ENCODE results near the gene NFE2. TPM values are rescaled to one million over a fixed set of nuclear protein-coding genes. Genes with fewer than 3 reads are reported as not detected.

NFE2 gene
- total RNA-seq (2022; extraction: Qiagen RNA extraction; ENCODE audit: low read depth): not detected in 5 replicates

DNA sequence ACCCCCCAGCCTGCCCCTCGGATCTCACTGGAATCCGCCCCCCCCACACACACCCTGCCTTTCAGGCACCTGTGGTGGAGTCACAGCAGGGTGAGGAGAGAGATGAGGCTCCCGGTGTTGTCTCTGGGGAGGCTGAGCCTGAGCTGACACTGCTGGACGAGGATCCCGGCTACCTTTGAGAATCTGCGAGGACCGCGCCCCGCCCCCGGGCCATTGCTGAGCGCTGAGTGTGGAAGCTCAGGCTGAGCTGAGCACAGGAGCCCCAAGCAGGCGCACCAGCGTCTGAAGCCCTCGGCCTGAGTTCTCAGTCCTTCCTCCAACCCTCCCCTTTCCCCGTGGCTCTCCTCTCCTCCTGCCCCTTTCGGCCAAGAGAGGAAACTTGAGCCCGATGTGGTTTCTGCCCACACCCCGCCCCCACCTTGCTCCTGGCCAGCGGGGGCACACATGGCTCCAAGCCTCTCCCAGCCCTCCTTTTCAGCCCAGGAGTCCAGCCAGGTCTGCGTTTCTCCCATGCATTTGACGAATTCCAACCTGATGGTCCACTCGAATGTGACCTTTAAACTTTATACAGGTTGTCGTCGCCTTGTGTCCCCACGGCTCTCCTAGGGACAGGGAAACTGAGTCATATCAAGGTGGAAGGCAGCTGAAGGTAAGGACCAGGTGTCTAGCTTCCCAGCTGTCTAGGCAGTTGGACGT lies at the start of gene NFE2:
Gene NFE2 (minus strand): TSS at position 284 of the 696 bp plus-strand sequence. CDS start 5,767 bp downstream, outside the sequence.

DNA sequence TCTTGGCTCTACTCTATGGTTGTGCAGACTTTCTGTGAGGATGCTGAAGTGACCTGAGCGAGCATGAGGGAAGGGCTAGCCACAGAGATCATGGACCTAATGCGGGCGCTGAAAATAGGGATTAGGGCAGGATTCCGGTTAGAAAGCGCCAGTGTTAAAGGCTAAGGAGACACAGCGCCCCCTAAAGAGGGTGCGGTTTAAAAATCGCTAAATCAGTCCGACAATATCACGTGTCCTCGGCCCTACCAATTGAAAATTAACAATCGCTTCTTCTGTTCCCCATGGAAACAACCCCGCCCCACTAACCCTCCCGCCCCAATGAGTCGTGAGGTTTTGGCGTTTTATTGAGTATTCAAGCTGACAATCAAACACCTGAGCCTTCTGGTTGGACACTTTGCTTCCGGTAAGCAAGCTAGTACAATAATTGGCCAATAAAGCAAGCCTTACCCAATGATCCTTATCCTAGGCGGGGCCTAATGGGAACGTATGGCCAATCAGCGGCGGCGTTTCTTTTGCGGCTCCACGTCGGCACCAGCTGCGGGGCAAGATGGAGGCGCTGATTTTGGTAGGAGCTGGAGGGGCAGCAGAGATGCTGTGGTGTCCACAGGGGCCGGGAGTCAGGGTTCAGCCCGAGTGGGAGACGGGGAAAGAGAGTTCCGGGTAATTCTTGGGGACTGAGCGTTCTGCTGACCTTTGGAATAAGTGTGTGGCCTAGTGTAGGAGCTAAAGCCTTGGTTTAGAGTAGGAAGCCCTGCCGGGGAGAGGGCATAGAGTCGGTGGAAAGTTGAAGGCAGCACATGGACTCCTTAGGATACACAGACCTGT lies 24.0 kb upstream of the NFE2 start, which contains the start of gene COPZ1:
Gene COPZ1 (plus strand): TSS at position 515 of the 825 bp plus-strand sequence. CDS start 33 bp downstream, at position 548.

DNA sequence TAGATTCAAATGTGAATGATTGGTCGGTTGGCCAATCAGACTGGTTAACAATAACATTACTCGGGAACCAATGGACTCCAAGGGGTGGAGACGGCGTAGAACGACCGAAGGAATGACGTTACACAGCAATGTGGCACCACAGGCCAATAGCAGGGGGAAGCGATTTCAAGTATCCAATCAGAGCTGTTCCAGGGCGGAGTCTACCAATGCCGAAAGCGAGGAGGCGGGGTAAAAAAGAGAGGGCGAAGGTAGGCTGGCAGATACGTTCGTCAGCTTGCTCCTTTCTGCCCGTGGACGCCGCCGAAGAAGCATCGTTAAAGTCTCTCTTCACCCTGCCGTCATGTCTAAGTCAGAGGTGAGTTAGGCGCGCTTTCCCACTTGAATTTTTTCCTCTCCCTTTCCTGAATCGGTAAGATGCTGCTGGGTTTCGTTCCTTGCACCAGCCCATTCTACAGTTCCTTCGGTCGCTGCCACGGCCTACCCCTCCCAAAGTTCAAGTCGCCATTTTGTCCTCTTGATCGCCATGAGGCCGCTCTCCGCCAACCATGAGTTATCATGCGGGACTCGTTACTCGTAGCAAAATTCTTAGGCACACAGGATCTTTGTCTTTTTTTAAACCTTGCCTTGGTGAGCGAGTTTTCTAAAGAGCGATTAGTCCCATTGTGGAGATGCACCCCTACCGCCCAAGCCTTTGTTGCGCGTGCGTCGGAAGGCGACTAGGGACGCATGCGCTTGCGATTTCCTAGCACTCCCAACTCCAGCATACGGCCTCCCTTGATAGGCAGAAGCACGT lies 20.2 kb downstream of the NFE2 start, which contains the start of gene HNRNPA1:
Gene HNRNPA1 (plus strand): TSS at position 259 of the 793 bp plus-strand sequence. CDS start 82 bp downstream, at position 341.

DNA sequence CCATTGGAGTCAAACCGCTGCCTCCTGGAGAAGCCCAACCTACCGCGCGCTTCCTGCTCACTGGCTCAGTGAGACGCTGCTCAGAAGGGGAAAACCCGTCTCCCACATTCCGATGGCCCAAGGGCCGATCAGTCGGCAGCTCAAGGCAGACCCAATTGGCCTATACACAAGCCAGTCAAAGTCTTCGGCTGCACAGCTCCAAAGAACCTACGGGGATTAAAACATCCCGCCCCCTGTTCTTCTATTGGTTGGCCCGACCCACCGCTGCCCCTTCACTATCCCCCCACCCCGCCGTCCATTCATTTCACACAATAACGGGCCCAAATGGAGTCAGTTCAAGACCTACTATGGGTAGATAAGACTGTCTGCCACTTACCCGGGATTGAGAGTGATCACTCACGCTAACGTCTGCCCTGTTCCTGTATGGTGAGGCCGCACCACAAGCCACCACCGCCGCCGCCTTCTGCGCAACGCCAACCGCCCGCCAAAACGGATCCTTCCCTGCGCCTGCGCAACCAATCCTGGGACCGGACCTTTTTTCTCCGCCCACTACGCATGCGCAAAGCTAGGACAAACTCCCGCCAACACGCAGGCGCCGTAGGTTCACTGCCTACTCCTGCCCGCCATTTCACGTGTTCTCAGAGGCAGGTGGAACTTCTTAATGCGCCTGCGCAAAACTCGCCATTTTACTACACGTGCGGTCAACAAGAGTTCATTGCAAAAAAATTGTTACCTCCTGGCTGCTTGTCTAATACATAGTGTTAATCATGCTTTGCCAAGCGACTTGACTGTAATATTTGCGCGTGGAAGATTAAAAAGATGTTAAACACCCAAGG lies 21.0 kb downstream of the NFE2 start, which contains the start of gene CBX5:
Gene CBX5 (minus strand): TSS at position 491 of the 836 bp plus-strand sequence. CDS start 22,472 bp downstream, outside the sequence.

Other genes with a start within 250 kb of the NFE2 start
- 1.7 to 3.9 TPM (median 3.8 TPM) in 5 replicates for gene HOXC4, start 247.2 kb downstream of the NFE2 start, total RNA-seq (2022; extraction: Qiagen RNA extraction; ENCODE audit: low read depth)
- gene SMUG1, start 112.0 kb downstream of the NFE2 start, total RNA-seq (2022; extraction: Qiagen RNA extraction; ENCODE audit: low read depth): 22.3 to 35.6 TPM (median 33.0 TPM) in 5 replicates
- gene CBX5, start 20.9 kb downstream of the NFE2 start, total RNA-seq (2022; extraction: Qiagen RNA extraction; ENCODE audit: low read depth): 18.0 to 30.7 TPM (median 26.2 TPM) in 5 replicates
- 1,510 to 3,025 TPM (median 1,619 TPM) in 5 replicates for gene HNRNPA1, start 20.3 kb downstream of the NFE2 start, total RNA-seq (2022; extraction: Qiagen RNA extraction; ENCODE audit: low read depth)
- 216 to 353 TPM (median 233 TPM) in 5 replicates for gene COPZ1, start 24.1 kb upstream of the NFE2 start, total RNA-seq (2022; extraction: Qiagen RNA extraction; ENCODE audit: low read depth)
- not detected in 5 replicates for gene GPR84, start 63.5 kb upstream of the NFE2 start, total RNA-seq (2022; extraction: Qiagen RNA extraction; ENCODE audit: low read depth)
- 11.3 to 23.1 TPM (median 20.0 TPM) in 5 replicates for gene ZNF385A, start 83.7 kb upstream of the NFE2 start, total RNA-seq (2022; extraction: Qiagen RNA extraction; ENCODE audit: low read depth)
- 158 to 252 TPM (median 197 TPM) in 5 replicates for gene ITGA5, start 118.3 kb upstream of the NFE2 start, total RNA-seq (2022; extraction: Qiagen RNA extraction; ENCODE audit: low read depth)
- gene GTSF1, start 172.6 kb upstream of the NFE2 start, total RNA-seq (2022; extraction: Qiagen RNA extraction; ENCODE audit: low read depth): not detected in 5 replicates
- gene NCKAP1L, start 196.7 kb upstream of the NFE2 start, total RNA-seq (2022; extraction: Qiagen RNA extraction; ENCODE audit: low read depth): not detected in 5 replicates
- gene PDE1B, start 248.6 kb upstream of the NFE2 start, total RNA-seq (2022; extraction: Qiagen RNA extraction; ENCODE audit: low read depth): 0.11 TPM in 1 of 5 replicates, not detected in the others

All from A549 treated with ZK216348 at 1 μM for 4 hours (cell line).